GM19025 (cell line): Measurements from ENCODE around the gene POLR1A.

ENCODE experiments used
- ATAC-seq: cut with Tn5 transposase; IDR thresholded peaks from one replicate; pipeline ENCODE4 v1.9.1; 2021; ENCODE audit warnings: mild to moderate bottlenecking, low read depth, moderate library complexity; ENCODE audit not compliant: unreplicated experiment

POLR1A gene

DNA sequence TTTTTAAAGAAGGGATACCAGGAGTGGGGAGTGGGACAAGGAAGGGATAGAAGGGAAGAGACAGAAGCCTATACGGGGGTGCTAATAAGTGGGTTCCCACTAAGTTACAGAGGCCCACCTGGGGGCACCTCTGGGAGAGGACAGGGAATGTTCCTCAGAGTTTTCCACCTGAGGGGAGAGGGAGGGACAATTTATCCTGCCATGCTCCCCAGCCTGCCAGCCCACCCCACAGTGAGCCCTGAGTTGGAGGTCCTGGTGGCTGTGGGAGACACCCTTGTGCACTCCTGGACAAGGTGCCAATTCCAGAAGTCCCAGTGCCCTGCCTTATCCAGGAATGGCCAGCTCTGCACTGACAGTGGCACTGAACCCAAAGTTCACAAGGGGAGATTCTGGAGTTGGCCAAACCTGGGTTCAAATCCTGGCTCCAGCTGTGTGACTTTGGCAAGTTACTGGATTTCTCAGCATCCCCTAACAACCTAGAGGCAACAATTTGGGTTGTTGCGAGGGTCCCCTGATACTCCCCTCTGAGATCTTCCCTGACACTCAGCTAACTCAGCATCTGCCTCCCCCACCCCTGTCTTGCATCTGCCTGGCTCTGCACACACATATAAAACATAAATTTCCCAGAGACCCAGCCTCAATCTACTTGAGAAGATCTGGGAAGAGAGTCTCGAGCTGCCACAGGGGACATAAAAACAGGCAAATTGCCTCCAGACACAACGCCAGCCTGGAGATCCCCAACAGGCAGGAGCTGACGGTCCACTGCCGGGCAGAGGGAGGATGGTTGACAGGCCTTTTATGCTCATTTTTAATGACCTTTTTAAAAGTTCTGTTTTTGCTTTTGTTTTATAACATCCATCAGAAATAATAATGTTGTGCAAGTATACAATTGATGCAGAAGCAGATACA is 118.2 kb downstream of the POLR1A start:
- ATAC-seq = no peak

DNA sequence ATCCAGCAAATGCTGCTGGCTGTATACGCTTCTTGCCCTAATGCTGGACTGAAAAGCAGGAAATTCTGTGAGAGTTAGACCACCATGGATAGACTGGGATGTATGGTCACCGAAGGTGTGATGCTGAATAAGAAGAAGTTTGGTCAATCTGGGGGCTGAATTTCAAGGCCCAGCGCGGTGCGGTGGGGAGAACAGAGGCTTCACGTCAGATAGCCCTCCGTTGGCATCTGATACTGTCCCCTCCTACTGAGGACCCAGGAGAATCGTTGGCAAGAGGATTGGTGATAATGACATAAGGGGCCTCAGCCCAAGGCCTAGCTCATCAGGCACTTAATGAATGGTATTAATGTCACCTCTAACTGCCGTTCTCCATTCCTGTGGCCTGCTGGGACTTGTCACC is 119.6 kb downstream of the POLR1A start:
- ATAC-seq = no peak

DNA sequence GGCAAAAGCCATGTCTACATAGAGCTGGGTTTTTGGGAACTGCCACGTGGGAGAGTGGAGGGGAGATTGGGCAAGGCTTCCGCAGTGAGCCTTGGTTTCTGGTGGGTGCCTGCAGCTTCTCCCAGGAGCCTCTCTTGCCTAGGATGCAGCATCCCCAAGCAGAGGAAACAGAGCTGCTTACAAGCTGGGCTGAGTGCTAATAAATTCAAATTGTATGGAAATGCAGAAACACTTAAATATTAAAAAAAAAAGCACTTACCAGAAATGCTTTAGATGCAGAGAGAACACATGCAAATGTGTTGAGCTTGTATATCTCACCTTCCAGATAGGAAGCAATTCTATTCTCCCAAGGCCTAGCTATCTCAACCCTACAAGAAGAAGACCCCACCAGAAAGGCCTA is 120.9 kb downstream of the POLR1A start:
- ATAC-seq = no peak

DNA sequence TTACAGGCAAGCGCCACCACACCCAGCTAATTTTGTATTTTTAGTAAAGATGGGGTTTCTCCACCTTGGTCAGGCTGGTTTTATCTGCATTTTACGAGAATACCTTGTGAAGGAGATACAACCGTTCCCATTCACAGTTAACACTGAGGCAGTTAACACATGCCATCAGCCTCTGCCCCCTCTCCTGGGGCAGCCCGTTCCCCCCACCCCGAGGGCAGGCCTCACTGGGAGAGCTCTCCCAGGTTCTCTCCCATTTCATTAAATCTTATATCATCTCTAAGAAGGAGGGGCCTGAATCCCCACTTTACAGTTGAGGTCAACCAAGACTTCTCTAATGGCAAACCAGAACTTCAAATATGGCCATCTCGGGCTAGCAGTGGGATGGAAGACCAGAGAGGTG is 121.9 kb downstream of the POLR1A start:
- ATAC-seq = no peak

DNA sequence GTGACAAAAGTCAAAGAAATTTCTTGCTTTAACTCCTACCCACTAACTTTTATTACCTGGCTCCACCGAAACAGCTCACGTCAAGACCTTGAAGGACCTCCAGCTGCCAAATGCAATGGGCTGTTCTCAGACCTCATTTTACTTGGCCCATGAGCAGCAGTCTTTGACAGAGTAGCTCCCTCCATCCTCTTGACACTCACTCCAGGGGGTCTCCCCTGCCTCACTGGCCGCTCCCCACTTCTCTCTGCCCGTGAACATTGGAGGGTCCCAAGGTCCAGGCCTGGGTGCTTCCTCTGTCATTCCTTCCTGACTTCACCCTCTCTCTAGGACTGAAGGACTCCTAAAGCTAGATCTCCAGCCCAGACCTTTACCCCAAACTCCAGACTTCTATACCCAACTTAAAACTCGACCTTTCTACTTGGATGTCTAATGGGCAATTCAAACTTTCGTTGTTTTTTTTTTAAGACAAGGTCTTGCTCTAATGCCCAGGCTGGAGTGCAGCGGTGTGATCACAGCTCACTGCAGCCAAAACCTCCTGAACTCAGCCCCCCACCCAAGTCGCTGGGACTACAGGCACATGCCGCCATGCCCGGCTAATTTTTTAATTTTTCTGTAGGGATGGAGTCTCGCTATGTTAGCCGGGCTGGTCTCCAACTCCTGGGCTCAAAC is 124.0 kb downstream of the POLR1A start:
- no peak for ATAC-seq

DNA sequence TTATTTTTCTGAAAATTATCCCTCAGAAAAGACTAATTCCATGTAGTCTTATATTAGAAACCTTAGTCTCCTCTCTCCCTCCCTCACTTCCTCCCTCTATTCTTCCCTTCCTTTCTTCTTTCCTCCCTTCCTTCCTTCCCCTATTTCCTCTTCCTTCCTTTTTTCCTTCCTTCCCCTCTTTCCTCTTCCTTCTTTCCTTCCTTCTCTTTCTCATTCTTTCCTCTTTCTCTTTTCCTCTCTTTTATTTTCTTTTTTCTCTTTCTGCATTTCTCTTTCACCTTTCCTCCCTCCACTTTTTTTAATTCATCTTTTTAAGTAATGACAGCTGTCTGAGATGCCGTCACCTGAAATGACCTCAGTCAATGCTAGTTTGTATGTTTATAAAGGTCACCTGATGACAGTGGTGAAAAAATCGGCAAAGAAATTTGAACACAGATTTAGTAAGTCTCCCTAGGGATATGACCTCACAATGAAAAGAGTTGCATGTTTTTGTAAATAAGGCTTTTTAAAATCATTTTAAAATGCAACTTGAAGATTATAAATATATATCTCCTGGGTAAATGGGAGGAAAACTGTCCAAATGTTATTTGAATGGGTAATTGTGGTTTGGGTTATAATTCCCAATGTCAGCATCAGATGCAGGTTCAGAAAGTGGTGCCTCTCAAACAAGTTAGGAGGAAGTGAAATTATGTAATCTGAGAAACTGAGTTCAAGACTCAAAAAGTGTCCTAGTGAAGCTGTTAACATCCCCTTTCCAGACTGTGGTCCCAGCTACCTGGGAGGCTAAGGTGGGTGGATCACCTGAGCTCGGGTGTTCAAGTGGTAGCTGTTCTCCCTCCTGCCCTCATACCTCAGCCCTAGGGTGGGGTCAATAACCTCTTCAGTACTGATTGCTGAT is 126.6 kb downstream of the POLR1A start:
- no peak for ATAC-seq

DNA sequence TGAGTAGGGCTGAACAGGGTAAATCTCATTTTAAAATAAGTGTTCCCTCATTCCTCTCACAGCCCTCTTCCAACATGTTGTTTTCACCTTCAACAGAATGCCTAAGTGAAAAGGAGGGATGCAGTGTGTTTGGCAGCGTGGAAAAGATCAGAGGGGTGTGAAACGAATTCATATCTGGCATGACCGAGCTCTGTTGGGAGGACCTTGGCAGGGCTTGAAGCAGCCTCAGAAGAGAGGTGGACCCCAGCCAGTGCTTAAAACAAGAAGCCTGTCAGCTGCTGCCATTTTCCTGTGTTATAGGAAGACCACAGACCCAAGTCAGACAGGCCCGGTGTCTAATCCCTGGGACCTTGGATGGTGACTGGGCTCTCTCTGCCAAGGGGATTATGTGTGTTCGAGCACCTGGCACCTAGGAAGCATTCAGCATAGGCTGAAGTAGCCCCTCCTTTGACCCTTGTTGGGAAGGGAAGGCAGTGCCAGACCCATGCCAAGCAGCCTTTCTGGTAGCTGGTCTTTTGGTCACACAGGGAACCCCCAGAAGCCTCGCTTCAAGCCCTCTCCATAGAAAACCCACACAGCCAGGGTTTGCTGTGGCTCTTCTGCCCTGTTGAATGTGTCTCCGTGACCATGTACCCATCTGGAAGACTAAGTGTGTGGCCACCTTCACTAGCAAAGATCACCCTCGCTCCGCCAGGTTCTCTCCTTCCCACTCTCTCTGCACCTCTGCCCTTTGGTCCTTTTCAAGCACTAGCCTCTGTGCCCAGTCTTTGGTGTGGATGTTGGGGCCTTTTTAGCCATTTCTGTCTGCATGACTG is 129.4 kb downstream of the POLR1A start:
- no peak for ATAC-seq

DNA sequence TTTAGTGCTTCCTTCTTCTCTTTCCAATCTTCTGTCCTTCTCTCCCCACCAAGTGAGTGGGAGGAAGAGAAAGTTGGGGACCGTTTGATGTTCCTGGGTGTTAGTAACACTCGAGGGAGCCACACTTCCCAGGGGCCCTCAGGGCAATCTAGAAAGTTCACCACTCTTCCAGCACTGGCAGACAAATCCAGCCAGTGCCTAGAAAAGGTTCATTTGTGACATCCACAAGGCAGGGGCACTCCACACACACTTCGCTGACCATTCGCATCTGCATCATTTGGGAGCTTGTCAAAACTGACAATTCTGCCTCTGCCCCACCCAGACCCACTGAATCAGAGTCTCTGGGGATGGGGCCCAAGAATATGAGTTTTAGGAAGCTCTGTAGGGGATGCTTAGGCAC is 130.1 kb downstream of the POLR1A start:
- ATAC-seq = no peak

DNA sequence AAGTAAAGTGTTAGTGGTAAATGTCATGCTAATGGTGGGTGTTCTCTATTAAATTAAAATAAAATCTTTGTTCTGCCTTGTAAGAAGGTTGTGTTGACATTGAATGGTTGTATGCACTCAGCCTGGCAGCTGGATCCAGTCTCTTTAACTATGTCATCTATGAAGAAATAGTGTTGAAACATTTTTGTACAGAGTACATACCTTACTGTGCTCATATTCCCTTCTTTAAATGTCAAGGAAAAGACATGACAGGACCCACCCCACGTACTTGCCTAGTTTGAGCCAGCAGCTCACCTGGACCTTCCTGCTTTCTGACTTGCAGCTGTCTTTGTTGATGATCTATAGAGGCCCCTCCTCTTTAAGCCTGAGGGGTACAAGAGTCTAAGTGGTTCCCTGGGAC is 131.3 kb downstream of the POLR1A start:
- ATAC-seq = no peak

DNA sequence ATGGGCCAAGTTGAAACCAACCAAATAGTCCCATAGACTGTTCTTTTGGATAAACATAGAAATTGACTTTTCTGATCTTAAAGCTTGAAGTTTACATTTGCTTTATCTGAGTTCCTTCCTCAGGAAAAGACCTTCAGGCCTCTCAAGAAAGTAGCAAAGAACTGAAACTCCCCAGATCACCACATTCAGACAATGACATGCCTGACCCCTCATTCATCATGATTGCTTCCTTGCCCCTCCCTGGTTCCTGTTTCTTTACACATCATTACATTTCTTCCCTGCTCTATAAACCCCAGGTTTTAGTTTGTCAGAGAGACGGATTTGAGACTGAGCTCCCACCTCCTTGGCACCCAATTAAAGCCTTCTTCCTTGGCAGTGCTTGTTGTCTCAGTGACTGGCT is 133.3 kb downstream of the POLR1A start:
- no peak for ATAC-seq

DNA sequence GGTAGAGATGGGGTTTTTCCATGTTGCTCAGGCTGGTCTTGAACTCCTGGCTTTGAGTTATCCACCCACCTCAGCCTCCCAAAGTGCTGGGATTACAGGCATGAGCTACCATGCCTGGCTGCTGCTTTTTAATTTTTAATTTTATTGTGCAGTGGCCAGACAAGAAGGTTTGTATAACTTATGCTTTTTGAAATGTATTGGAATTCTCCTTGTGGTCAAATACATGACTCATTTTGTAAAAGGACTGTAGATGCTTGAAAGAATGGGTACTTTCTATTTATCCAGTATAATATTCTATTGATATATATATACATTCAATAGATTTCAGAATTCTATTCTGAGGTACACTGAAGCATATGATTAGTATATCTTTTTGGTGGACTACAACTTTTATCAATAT is 134.3 kb downstream of the POLR1A start:
- no peak for ATAC-seq
